ENCODE measurements around the gene EFNA4. TPM values are rescaled to one million over a fixed set of nuclear protein-coding genes. Genes with fewer than 3 reads are reported as not detected.

The EFNA4 gene
- total RNA-seq, 1 experiment from 2014 or later: 22.7 TPM

GRCh38 chr1:155072531-155073289, 9.2 kb downstream of the EFNA4 start:
- TF ChIP-seq ERG (CRISPR knock-in tag; IDR thresholded peaks at IDR 0.05) (no peak), FOXJ3 (CRISPR knock-in tag; IDR thresholded peaks at IDR 0.05; ENCODE audit: borderline replicate concordance) (no peak), HMGXB4 (CRISPR knock-in tag; IDR thresholded peaks at IDR 0.05) (no peak), GTF2I (CRISPR knock-in tag; conservative IDR thresholded peaks at IDR 0.05) (no peak)
- TF ChIP-seq, protein P1, sequence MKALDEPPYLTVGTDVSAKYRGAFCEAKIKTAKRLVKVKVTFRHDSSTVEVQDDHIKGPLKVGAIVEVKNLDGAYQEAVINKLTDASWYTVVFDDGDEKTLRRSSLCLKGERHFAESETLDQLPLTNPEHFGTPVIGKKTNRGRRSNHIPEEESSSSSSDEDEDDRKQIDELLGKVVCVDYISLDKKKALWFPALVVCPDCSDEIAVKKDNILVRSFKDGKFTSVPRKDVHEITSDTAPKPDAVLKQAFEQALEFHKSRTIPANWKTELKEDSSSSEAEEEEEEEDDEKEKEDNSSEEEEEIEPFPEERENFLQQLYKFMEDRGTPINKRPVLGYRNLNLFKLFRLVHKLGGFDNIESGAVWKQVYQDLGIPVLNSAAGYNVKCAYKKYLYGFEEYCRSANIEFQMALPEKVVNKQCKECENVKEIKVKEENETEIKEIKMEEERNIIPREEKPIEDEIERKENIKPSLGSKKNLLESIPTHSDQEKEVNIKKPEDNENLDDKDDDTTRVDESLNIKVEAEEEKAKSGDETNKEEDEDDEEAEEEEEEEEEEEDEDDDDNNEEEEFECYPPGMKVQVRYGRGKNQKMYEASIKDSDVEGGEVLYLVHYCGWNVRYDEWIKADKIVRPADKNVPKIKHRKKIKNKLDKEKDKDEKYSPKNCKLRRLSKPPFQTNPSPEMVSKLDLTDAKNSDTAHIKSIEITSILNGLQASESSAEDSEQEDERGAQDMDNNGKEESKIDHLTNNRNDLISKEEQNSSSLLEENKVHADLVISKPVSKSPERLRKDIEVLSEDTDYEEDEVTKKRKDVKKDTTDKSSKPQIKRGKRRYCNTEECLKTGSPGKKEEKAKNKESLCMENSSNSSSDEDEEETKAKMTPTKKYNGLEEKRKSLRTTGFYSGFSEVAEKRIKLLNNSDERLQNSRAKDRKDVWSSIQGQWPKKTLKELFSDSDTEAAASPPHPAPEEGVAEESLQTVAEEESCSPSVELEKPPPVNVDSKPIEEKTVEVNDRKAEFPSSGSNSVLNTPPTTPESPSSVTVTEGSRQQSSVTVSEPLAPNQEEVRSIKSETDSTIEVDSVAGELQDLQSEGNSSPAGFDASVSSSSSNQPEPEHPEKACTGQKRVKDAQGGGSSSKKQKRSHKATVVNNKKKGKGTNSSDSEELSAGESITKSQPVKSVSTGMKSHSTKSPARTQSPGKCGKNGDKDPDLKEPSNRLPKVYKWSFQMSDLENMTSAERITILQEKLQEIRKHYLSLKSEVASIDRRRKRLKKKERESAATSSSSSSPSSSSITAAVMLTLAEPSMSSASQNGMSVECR (CRISPR knock-in tag; IDR thresholded peaks at IDR 0.05; ENCODE audit: borderline replicate concordance): no peak
- TF ChIP-seq, protein P2, sequence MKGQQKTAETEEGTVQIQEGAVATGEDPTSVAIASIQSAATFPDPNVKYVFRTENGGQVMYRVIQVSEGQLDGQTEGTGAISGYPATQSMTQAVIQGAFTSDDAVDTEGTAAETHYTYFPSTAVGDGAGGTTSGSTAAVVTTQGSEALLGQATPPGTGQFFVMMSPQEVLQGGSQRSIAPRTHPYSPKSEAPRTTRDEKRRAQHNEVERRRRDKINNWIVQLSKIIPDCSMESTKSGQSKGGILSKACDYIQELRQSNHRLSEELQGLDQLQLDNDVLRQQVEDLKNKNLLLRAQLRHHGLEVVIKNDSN (CRISPR knock-in tag; IDR thresholded peaks at IDR 0.05): no peak
- TF ChIP-seq, protein P3, sequence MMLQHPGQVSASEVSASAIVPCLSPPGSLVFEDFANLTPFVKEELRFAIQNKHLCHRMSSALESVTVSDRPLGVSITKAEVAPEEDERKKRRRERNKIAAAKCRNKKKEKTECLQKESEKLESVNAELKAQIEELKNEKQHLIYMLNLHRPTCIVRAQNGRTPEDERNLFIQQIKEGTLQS (CRISPR knock-in tag; conservative IDR thresholded peaks at IDR 0.05): no peak
- Mint-ChIP-seq H3K4me1 (peaks cover 38% of the 10 kb centered on the region), H3K4me3 (no peak overlapping the region), H3K27me3 (ENCODE audit: low read depth) (peaks cover 47% of the 10 kb centered on the region), H3K9me3 (no peaks in the 10 kb centered on the region), H3K36me3 (peaks cover 8% of the 10 kb centered on the region), H3K27ac (no peak overlapping the region)
- ATAC-seq (no peak), DNase-seq (ENCODE audit: low spot score) (no peak)
- CTCF ChIA-PET: interaction anchor here (0.8 to 4.8 kb wide), 9 partner anchors 8 to 95 kb away, joined by 3 to 62 read pairs (median 5); partner anchors contain the start of gene ADAM15
- POLR2A ChIA-PET: interaction anchor here (0.8 kb wide), 1 partner anchor 8 kb away, joined by 6 read pairs; no protein-coding TSS in a partner anchor

- Mint-ChIP-seq H3K9me3 (no peaks in the 10 kb centered on the region), H3K27me3 (ENCODE audit: low read depth) (peaks cover 56% of the 10 kb centered on the region), H3K4me3 (no peak overlapping the region), H3K36me3 (peaks cover 3% of the 10 kb centered on the region), H3K4me1 (peaks cover 38% of the 10 kb centered on the region), H3K27ac (no peak overlapping the region)
- POLR2A ChIA-PET: no interaction called here
- CTCF ChIA-PET: interaction anchor here (4.8 kb wide), 1 partner anchor 12 kb away, joined by 62 read pairs; no protein-coding TSS in a partner anchor
- DNase-seq (ENCODE audit: low spot score) (no peak), ATAC-seq (no peak)
- no peak for TF ChIP-seq ETV6 (CRISPR knock-in tag; IDR thresholded peaks at IDR 0.05)
- TF ChIP-seq MLX (CRISPR knock-in tag; IDR thresholded peaks at IDR 0.05): no peak
- TF ChIP-seq E2F4 (CRISPR knock-in tag; IDR thresholded peaks at IDR 0.05; ENCODE audit: borderline replicate concordance, low read depth): no peak
- no peak for TF ChIP-seq STAT6 (CRISPR knock-in tag; conservative IDR thresholded peaks at IDR 0.05; ENCODE audit: low read depth)
- no peak for TF ChIP-seq MYBL2 (CRISPR knock-in tag; IDR thresholded peaks at IDR 0.05)
- no peak for TF ChIP-seq MXD4 (CRISPR knock-in tag; IDR thresholded peaks at IDR 0.05; ENCODE audit: borderline replicate concordance)
- TF ChIP-seq ZNF671 (CRISPR knock-in tag; IDR thresholded peaks at IDR 0.05): no peak
- TF ChIP-seq KAT7 (CRISPR knock-in tag; IDR thresholded peaks at IDR 0.05; ENCODE audit: borderline replicate concordance): no peak
- TF ChIP-seq ZNF263 (CRISPR knock-in tag; IDR thresholded peaks at IDR 0.05; ENCODE audit: low read depth): no peak
- no peak for TF ChIP-seq NFATC4 (CRISPR knock-in tag; IDR thresholded peaks at IDR 0.05)
These were observed 10.1 kb downstream of the EFNA4 start for GRCh38 chr1:155073377-155074242.

Data from WTC11 (cell line).